Mucosa of stomach (tissue), 1 donor: ENCODE measurements around the gene ARAP2.

Experiments
- H3K27me3 ChIP-seq: one replicate; pipeline ENCODE4 v1.7.0; 2013; ENCODE audit warnings: mild to moderate bottlenecking, low read length; ENCODE audit not compliant: control insufficient read depth, insufficient read depth
- H3K36me3 ChIP-seq: one replicate; pipeline ENCODE4 v1.7.0; 2013; ENCODE audit warnings: low read length; ENCODE audit not compliant: control insufficient read depth, insufficient read depth
- H3K4me1 ChIP-seq: one replicate; pipeline ENCODE4 v1.7.0; 2013; ENCODE audit warnings: mild to moderate bottlenecking, low read length; ENCODE audit not compliant: control insufficient read depth, insufficient read depth
- H3K4me3 ChIP-seq: one replicate; pipeline ENCODE4 v1.7.0; 2013; ENCODE audit warnings: low read length
- H3K9ac ChIP-seq: one replicate; pipeline ENCODE4 v1.7.0; 2013; ENCODE audit warnings: mild to moderate bottlenecking, low read length, moderate library complexity
- H3K9me3 ChIP-seq: one replicate; pipeline ENCODE4 v1.7.0; 2013; ENCODE audit warnings: mild to moderate bottlenecking, low read length, moderate library complexity; ENCODE audit not compliant: control insufficient read depth
- donor health status: Pancreatic carcinoma.

The ARAP2 gene

DNA sequence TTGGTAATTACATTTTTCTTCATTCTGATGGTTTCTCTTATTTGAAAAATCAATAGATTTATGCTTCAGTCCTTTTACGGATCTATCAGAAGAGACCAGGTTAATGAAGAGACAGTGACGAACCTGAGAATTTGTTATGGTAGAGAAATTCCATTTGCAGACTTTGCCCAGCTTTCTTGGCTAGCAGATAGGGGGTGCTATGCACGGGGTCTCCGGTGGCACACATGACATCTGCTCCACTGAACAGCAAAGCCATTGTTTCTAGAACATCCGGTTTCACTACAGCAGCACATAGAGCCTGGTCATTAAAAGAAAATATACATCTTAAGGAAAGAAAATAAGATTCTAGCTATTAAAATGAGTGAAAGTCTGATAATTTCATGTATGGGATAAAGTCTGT lies 85.1 kb downstream of the ARAP2 start:
- Histone ChIP-seq H3K36me3 (no peaks in the 10 kb centered on the region), H3K27me3 (no peaks in the 10 kb centered on the region), H3K9me3 (no peaks in the 10 kb centered on the region), H3K4me1 (no peaks in the 10 kb centered on the region), H3K4me3 (no peak overlapping the region), H3K9ac (no peak overlapping the region)

DNA sequence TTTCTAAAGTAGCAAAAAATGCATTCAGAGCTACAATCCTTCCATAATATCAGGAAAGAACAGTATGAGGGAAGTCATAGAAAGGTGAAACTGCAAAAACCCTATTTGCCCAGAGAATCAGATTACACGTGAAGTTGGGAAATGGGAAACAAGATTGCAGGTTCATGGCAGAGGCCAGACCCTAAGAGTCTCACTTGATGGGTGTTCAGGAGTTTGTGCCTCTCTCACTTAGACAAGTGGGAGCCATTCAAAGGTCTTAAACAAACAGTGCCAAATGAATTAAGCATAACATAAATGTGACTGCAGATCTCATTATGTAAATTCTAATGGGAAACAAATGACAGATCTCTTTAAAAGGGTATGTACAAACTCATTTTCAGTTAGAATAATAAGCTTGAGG lies 91.6 kb downstream of the ARAP2 start:
- H3K4me3 ChIP-seq = no peak overlapping the region
- H3K27me3 ChIP-seq = no peaks in the 10 kb centered on the region
- H3K36me3 ChIP-seq = no peaks in the 10 kb centered on the region
- no peaks in the 10 kb centered on the region for H3K9me3 ChIP-seq
- H3K9ac ChIP-seq = no peak overlapping the region
- H3K4me1 ChIP-seq = no peaks in the 10 kb centered on the region

DNA sequence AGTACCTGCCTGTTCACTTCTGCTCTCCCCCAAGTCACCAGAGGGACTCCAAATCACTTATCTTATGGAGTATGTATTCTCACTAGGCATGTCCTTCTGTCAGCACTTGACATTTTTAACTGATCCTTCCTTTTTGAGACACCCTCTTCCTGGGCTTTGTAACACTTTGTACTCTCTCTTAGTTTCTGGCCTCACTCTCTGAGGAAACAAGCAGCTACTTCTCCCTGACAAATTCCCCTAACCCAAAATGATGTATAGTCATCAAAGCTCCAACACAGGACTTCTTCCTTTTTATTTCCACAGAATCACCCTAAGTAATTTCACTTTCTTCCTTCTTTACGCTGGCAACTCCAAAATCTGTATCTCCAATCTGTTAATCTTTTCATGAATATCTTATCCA lies 101.8 kb downstream of the ARAP2 start:
- Histone ChIP-seq H3K36me3 (no peaks in the 10 kb centered on the region), H3K27me3 (no peaks in the 10 kb centered on the region), H3K9ac (no peak overlapping the region), H3K4me3 (no peak overlapping the region), H3K9me3 (no peaks in the 10 kb centered on the region), H3K4me1 (no peaks in the 10 kb centered on the region)

DNA sequence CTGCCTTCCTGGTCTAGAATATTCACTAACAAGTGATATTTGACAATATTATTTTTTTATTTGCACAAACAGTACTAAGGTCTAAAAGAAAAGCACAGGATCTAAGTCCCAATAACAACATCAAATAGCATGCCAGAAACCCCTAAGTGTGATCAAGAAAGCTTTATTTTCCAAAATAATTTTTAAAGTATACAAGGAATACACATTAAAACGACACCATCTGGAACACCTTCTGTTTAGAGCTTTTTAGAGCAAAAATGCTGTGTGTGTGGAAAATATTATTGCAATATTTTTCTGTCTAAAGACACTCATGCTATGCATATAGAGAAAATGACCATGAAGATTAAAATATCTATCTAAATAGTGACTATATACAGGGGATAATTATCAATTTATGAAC lies 103.1 kb downstream of the ARAP2 start:
- Histone ChIP-seq H3K9ac (no peak overlapping the region), H3K9me3 (no peaks in the 10 kb centered on the region), H3K36me3 (no peaks in the 10 kb centered on the region), H3K27me3 (no peaks in the 10 kb centered on the region), H3K4me1 (no peaks in the 10 kb centered on the region), H3K4me3 (no peak overlapping the region)

DNA sequence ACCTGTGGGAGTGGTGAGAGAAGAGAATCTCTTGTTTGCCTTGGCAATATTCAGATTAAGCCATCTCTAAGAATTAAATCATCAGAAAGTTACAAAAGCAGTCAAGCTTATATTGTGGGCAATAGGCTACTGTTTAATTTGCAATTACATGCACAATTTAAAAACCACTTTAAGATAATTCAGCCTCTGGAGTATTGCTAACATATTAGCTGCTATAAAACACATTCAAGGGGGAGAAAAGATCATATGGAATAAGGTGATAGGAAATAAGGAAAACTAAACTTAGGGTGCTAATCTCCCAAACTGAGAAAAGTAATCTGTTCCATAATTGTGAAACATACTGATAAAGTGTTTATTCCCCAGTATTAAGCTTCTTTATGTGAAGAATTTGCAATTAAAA lies 103.9 kb downstream of the ARAP2 start:
- no peak overlapping the region for H3K9ac ChIP-seq
- no peak overlapping the region for H3K4me3 ChIP-seq
- no peaks in the 10 kb centered on the region for H3K36me3 ChIP-seq
- no peaks in the 10 kb centered on the region for H3K9me3 ChIP-seq
- H3K4me1 ChIP-seq = no peaks in the 10 kb centered on the region
- no peaks in the 10 kb centered on the region for H3K27me3 ChIP-seq

DNA sequence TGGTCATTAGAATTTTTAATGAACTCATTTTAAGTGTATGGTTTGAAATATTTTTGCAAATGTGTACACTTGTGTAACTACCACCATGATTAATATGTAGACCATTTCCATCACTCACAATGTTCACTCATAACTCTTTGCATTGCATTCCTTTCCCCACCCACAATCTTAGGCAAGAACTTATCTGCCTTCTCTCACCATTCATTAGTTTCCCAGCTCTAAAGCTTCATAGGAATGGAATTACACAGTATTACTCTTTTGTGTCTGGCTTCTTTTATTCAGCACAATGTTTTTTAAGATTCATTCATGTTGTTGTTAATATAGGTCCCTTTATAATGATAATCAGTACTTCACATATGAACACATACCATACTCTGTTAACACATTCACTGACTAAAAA lies 106.1 kb downstream of the ARAP2 start:
- Histone ChIP-seq H3K27me3 (no peaks in the 10 kb centered on the region), H3K4me3 (no peak overlapping the region), H3K9me3 (no peaks in the 10 kb centered on the region), H3K4me1 (no peaks in the 10 kb centered on the region), H3K9ac (no peak overlapping the region), H3K36me3 (no peaks in the 10 kb centered on the region)

DNA sequence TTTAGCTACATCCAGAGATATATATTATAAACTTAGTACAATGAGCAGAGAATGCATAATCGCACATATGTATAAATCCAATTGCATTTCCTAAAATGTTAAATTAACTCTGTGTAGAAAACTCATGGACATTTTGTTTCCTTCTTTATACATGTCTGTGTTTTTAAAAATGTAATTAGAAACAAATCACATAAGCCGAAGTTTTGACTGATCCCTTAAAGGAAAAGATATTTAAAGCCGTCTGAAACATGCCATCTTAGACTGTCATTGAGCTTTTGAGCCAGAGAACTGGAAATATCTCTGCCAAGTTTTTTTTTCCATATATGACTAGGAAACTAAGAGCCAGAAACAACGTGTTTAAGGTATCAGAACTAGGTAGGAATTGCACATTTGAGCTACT lies 107.0 kb downstream of the ARAP2 start:
- H3K9ac ChIP-seq = no peak overlapping the region
- H3K9me3 ChIP-seq = no peaks in the 10 kb centered on the region
- H3K4me1 ChIP-seq = no peaks in the 10 kb centered on the region
- no peaks in the 10 kb centered on the region for H3K27me3 ChIP-seq
- H3K36me3 ChIP-seq = no peaks in the 10 kb centered on the region
- H3K4me3 ChIP-seq = no peak overlapping the region

DNA sequence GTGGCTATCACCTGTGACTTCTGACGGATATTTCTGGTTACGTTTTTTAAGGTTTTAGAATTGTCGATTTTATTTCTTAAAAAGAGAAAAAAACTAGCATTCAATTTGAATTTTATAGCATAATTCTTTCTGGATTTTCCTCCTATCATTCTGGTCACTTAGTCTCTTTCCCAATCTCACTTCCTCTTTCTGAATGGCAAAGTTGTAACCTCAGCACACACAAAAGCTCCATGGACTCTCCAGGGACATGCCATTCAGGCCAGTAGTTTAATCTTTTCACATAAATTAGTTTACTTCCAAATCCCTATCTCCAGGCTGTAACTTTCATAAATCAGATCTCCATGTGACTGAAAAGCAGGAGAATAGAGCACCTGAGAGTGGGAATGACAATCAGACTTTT lies 110.7 kb downstream of the ARAP2 start:
- Histone ChIP-seq H3K4me3 (no peak overlapping the region), H3K9ac (no peak overlapping the region), H3K36me3 (no peaks in the 10 kb centered on the region)

DNA sequence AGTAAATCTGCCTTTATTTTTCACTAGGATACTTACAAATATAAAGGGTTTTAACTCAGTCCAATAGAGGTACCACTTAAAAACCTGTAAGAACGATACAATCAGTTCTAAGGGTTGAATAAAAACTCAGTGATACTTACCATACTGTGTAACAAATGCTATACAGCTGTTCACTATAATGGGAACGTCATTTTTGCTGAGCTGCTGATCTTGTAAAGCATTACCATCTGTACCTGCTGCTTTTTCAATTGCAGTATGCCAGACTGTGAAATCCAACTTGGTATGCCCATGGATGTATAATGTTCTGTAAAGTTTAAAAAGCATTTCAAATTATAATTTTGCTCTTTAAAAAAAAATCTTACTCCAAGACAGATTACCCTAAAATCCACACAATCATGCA lies 111.2 kb downstream of the ARAP2 start:
- no peak overlapping the region for H3K9ac ChIP-seq
- no peak overlapping the region for H3K4me3 ChIP-seq
- no peaks in the 10 kb centered on the region for H3K27me3 ChIP-seq
- H3K36me3 ChIP-seq = no peaks in the 10 kb centered on the region
- H3K4me1 ChIP-seq = no peaks in the 10 kb centered on the region
- no peaks in the 10 kb centered on the region for H3K9me3 ChIP-seq

More for the DNA sequence above, 110.7 kb downstream of the ARAP2 start:
- Histone ChIP-seq H3K27me3 (no peaks in the 10 kb centered on the region), H3K4me1 (no peaks in the 10 kb centered on the region), H3K9me3 (no peaks in the 10 kb centered on the region)

DNA sequence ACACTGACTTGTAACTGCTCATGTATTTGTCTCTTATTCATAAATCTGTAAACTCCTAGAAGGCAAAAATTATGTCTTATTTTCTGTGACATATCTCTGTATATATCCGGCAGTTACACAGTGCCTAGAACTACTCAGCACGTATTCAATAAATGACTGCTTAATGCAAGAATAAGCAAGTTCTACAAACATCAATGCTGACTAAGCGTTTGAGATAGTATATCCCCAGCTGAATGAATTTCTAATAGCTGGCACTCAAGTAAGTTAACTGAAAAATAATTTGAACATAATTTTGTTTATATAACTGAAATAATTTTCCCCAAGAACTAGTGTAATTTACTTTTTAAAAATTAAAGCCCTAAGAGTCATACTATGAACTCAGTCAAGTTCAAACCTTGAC lies 113.7 kb downstream of the ARAP2 start:
- no peaks in the 10 kb centered on the region for H3K4me1 ChIP-seq
- H3K9me3 ChIP-seq = no peaks in the 10 kb centered on the region
- no peaks in the 10 kb centered on the region for H3K27me3 ChIP-seq
- no peaks in the 10 kb centered on the region for H3K36me3 ChIP-seq
- no peak overlapping the region for H3K9ac ChIP-seq
- no peak overlapping the region for H3K4me3 ChIP-seq

DNA sequence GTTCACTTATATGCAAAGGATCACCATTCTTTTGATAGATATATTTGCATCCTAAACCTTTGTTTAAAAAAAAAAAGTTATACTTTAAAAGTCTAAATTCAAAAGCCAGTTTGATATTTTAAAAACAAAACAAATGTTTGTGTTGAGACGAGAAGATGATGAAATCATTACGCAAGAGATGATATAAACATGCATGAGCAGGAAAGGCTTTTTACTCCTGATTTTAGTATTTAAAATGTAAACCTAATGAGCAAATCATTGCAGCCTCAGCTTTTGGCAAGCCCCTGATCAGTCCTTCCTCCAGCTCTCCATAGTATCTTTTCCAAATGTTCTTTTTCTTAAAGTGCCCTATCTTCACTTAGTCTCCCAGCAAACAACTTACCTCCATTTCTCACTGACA lies 115.6 kb downstream of the ARAP2 start:
- H3K9me3 ChIP-seq = no peaks in the 10 kb centered on the region
- no peak overlapping the region for H3K4me3 ChIP-seq
- no peaks in the 10 kb centered on the region for H3K27me3 ChIP-seq
- H3K4me1 ChIP-seq = no peaks in the 10 kb centered on the region
- no peaks in the 10 kb centered on the region for H3K36me3 ChIP-seq
- no peak overlapping the region for H3K9ac ChIP-seq

DNA sequence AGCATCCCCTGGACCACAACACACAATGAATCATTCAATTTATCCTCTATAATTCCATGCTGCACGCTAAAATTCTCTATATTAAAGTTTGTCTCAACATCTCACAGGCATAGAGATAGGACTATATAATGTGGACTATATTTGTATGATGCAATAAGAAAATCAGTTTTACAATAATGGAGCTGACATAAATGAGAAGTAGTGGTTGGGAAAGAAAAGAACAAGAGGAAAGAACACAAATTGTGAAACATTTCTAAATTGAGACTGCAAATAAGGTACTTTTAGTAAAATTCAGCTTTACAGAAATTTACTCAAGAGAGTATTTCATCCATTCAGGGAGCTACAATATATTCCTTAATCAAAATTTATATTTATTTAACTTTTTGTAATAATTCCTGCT lies 120.4 kb downstream of the ARAP2 start:
- Histone ChIP-seq H3K9me3 (no peaks in the 10 kb centered on the region), H3K4me1 (no peaks in the 10 kb centered on the region), H3K36me3 (no peaks in the 10 kb centered on the region), H3K9ac (no peak overlapping the region), H3K27me3 (no peaks in the 10 kb centered on the region), H3K4me3 (no peak overlapping the region)

DNA sequence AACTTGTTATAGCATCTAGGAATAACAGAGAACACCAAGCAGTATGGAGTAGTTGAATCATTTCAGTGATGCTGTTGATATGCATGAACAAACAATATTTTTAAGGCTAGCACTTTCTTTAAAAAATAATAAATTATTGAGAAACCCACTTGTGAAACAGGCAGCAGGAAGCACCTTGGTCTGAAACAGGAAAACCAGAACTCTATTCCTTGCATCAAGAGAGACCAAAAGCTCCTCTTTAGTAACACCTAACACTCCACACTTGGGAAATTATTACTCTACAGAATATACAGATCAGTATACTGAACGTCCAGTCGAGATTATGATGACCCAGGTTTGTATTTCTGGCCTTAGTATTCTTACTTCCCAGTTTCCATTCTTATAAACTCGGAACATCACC lies 129.0 kb downstream of the ARAP2 start:
- Histone ChIP-seq H3K9me3 (no peaks in the 10 kb centered on the region), H3K36me3 (no peaks in the 10 kb centered on the region), H3K4me3 (no peak overlapping the region), H3K4me1 (peaks cover 8% of the 10 kb centered on the region), H3K27me3 (no peaks in the 10 kb centered on the region), H3K9ac (no peak overlapping the region)
